HL-60 (cell line): Measurements from ENCODE around the gene CYCS.
"Not testable (repeated sequence)": the region's sequence is repeated elsewhere in the genome, so short reads cannot be mapped to it uniquely, and the experiment has no call there.

Source experiments
- DNase-seq, 2 experiments: peaks; one replicate each; pipeline ENCODE4 v3.0.0-alpha.2; 2010 to 2020; ENCODE audit warnings: low read depth in 1 of 2, low spot score in 1 of 2
- H3K27ac ChIP-seq: fragments of 250-450 bp; sonication (Bioruptor Pico); replicated peaks from 2 replicates; pipeline ENCODE4 v1.5.1; 2020; ENCODE audit warnings: mild to moderate bottlenecking, moderate library complexity
- H3K27me3 ChIP-seq: fragments of 250-450 bp; sonication (Bioruptor Pico); 2 replicates; pipeline ENCODE4 v1.5.1; 2021; ENCODE audit warnings: mild to moderate bottlenecking, moderate library complexity; ENCODE audit not compliant: insufficient read depth, poor library complexity, severe bottlenecking
- H3K4me3 ChIP-seq: replicated peaks from 2 replicates; pipeline ENCODE4 v1.5.1; 2011; ENCODE audit warnings: mild to moderate bottlenecking, control low read depth, low read length; ENCODE audit not compliant: insufficient read depth
- CTCF ChIP-seq: IDR thresholded peaks from one replicate; pipeline ENCODE4 v1.5.1; 2011; ENCODE audit warnings: low read length, control low read depth, inconsistent platforms; ENCODE audit not compliant: insufficient read depth
- GABPA ChIP-seq: IDR thresholded peaks from 2 replicates; pipeline ENCODE4 v1.6.1; 2012; ENCODE audit warnings: low read depth
- POLR2AphosphoS5 ChIP-seq: IDR thresholded peaks from 2 replicates; pipeline ENCODE4 v1.6.1; 2012; ENCODE audit warnings: low read depth
- REST ChIP-seq: IDR thresholded peaks from 2 replicates; pipeline ENCODE4 v1.6.1; 2012; ENCODE audit warnings: low read depth; ENCODE audit not compliant: insufficient replicate concordance
- SPI1 ChIP-seq: IDR thresholded peaks from 2 replicates; pipeline ENCODE4 v1.6.1; 2012; ENCODE audit warnings: low read depth, mild to moderate bottlenecking, borderline replicate concordance

Gene CYCS

GRCh38 chr7:25171071-25171470, 46.0 kb upstream of the CYCS start:
- no peak overlapping the region for H3K27ac ChIP-seq
- no peaks in the 10 kb centered on the region for H3K27me3 ChIP-seq
- DNase-seq: no peak
- no peak overlapping the region for H3K4me3 ChIP-seq
- TF ChIP-seq REST: no peak
- no peak for TF ChIP-seq GABPA
- no peak for TF ChIP-seq SPI1

DNA sequence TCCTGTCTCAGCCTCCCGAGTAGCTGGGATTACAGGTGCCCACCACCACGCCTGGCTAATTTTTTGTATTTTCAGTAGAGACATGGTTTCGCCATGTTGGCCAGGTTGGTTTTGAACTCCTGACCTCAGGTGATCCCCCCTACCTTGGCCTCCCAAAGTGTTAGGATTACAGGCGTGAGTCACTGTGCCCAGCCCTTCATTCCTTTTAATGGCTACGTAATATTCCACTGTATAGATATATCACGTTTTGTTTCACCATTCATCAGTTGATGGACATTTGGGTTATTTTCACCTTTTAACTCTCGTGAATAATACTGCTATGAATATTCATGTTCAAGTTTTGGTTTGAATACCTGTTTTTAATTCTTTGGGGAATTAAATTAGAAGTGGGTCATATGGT, 44.6 kb upstream of the CYCS start:
- no peak for DNase-seq
- Histone ChIP-seq H3K27ac (no peak overlapping the region), H3K4me3 (no peak overlapping the region), H3K27me3 (no peaks in the 10 kb centered on the region)
- TF ChIP-seq POLR2AphosphoS5 (no peak), GABPA (no peak)

DNA sequence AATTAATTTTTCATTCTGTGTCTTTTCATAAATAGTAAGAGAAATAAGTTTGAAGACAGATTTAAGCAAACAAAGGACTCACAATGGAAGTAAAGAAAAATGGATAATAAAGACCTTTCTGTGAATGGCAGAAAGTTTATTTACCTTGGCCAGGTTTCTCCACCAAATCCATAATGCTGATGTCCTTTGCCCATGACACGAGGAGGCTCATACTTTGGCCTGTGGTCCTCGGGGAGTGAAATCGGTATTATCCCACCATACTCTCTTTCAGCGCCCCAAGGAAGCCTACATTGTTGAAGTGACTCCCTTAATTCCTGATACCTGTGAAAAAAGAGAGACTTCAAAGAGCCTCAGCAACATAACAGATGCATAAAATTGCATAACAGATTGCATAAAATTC, 43.1 kb upstream of the CYCS start:
- Histone ChIP-seq H3K27ac (no peak overlapping the region), H3K4me3 (no peak overlapping the region), H3K27me3 (no peaks in the 10 kb centered on the region)
- no peak for DNase-seq
- TF ChIP-seq POLR2AphosphoS5 (no peak), CTCF (no peak), SPI1 (no peak), REST (no peak), GABPA (no peak)

- H3K27ac ChIP-seq: no peak overlapping the region
- H3K27me3 ChIP-seq: no peaks in the 10 kb centered on the region
- no peak for DNase-seq
- H3K4me3 ChIP-seq: no peak overlapping the region
- no peak for TF ChIP-seq CTCF
- TF ChIP-seq REST: no peak
- no peak for TF ChIP-seq POLR2AphosphoS5
- TF ChIP-seq GABPA: no peak
- no peak for TF ChIP-seq SPI1
Observed at GRCh38 chr7:25167262-25167843, 42.3 kb upstream of the CYCS start.

DNA sequence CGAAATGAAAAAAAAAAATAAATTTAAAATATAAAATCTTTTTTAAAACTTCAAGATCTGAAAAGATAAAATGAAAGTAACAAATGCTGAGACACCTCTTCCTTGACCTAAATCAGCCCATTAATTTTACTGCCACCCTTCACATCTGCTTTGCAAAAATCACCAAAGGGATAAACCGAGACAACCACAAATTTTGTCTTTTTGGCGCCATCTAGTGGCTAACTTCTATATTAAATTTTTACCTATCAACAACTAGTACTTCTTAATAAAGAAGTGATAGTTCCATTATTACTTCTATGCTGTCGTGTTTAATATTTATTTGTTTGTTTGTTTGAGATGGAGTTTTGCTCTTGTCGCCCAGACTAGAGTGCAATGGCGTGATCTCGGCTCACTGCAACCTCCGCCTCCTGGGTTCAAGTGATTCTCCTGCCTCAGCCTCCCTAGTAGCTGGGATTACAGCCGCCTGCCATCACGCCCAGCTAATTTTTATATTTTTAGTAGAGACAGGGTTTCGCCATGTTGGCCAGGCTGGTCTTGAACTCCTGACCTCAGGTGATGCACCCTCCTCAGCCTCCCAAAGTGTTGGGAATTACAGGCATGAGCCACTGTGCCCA, 35.0 kb upstream of the CYCS start:
- not testable (repeated sequence) for H3K27ac ChIP-seq, H3K4me3 ChIP-seq, H3K27me3 ChIP-seq
- peak in 1 of 2 experiments; percentile 23 for DNase-seq
